ENCODE results near the gene AKAP13.

Gene AKAP13

DNA sequence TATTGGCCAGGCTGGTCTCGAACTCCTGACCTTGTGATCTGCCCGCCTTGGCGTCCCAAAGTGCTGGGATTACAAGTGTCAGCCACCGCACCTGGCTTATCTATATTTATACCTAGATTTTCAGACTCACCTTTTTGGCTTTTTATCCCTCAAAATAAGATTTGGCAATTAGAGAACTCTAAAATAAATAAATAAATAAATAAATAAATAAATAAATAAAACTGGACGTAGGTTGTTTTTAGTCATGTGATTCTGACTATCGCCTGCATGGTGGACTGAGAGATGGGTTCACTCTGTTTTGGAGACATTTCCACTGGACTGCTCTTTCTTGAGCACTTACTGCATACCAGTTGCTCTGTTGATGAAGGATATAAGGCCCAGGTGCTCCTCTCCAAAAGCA is 46.2 kb upstream of the AKAP13 start:
- 0 out of 2 replicates have a peak, but pooled peaks cover 2% of the 10 kb centered on the region for H3K4me1 ChIP-seq (ENCODE audit: control insufficient read depth, insufficient read depth, low read length)
- no peaks in the 10 kb centered on the region for H3K9me3 ChIP-seq (ENCODE audit: control insufficient read depth, insufficient read depth, low read depth, low read length)
- H3K36me3 ChIP-seq (ENCODE audit: control insufficient read depth in 2 of 2, insufficient read depth in 1 of 2, low read length in 2 of 2) = no peaks in the 10 kb centered on the region
- ChIA-PET POLR2A (no interaction called here), CTCF (interaction anchor here (0.6 to 9.2 kb wide), 3 partner anchors 57 to 171 kb away, joined by 3 to 117 read pairs (median 4); no protein-coding TSS in a partner anchor)
- H3K4me3 ChIP-seq (ENCODE audit: low read depth, low read length) = no peak overlapping the region
- TF ChIP-seq ZNF558 (tag by site-specific recombination; IDR thresholded peaks at IDR 0.05) = peak; percentile 44; the same call in 1 of the 2 replicates
- TF ChIP-seq, protein P1, sequence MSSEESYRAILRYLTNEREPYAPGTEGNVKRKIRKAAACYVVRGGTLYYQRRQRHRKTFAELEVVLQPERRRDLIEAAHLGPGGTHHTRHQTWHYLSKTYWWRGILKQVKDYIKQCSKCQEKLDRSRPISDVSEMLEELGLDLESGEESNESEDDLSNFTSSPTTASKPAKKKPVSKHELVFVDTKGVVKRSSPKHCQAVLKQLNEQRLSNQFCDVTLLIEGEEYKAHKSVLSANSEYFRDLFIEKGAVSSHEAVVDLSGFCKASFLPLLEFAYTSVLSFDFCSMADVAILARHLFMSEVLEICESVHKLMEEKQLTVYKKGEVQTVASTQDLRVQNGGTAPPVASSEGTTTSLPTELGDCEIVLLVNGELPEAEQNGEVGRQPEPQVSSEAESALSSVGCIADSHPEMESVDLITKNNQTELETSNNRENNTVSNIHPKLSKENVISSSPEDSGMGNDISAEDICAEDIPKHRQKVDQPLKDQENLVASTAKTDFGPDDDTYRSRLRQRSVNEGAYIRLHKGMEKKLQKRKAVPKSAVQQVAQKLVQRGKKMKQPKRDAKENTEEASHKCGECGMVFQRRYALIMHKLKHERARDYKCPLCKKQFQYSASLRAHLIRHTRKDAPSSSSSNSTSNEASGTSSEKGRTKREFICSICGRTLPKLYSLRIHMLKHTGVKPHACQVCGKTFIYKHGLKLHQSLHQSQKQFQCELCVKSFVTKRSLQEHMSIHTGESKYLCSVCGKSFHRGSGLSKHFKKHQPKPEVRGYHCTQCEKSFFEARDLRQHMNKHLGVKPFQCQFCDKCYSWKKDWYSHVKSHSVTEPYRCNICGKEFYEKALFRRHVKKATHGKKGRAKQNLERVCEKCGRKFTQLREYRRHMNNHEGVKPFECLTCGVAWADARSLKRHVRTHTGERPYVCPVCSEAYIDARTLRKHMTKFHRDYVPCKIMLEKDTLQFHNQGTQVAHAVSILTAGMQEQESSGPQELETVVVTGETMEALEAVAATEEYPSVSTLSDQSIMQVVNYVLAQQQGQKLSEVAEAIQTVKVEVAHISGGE (tag by site-specific recombination; conservative IDR thresholded peaks at IDR 0.05; ENCODE audit: low read depth) = 0 out of 2 replicates have a peak, but pooled peaks have one; percentile 53
- TF ChIP-seq ZNF426 (tag by site-specific recombination; IDR thresholded peaks at IDR 0.05) = peak; percentile 62
- peak; percentile 83 for TF ChIP-seq ZNF394 (tag by site-specific recombination; IDR thresholded peaks at IDR 0.05; ENCODE audit: borderline replicate concordance)
- TF ChIP-seq ZFP69B (tag by site-specific recombination; IDR thresholded peaks at IDR 0.05) = no peak
- TF ChIP-seq, protein P2, sequence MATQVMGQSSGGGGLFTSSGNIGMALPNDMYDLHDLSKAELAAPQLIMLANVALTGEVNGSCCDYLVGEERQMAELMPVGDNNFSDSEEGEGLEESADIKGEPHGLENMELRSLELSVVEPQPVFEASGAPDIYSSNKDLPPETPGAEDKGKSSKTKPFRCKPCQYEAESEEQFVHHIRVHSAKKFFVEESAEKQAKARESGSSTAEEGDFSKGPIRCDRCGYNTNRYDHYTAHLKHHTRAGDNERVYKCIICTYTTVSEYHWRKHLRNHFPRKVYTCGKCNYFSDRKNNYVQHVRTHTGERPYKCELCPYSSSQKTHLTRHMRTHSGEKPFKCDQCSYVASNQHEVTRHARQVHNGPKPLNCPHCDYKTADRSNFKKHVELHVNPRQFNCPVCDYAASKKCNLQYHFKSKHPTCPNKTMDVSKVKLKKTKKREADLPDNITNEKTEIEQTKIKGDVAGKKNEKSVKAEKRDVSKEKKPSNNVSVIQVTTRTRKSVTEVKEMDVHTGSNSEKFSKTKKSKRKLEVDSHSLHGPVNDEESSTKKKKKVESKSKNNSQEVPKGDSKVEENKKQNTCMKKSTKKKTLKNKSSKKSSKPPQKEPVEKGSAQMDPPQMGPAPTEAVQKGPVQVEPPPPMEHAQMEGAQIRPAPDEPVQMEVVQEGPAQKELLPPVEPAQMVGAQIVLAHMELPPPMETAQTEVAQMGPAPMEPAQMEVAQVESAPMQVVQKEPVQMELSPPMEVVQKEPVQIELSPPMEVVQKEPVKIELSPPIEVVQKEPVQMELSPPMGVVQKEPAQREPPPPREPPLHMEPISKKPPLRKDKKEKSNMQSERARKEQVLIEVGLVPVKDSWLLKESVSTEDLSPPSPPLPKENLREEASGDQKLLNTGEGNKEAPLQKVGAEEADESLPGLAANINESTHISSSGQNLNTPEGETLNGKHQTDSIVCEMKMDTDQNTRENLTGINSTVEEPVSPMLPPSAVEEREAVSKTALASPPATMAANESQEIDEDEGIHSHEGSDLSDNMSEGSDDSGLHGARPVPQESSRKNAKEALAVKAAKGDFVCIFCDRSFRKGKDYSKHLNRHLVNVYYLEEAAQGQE (tag by site-specific recombination; IDR thresholded peaks at IDR 0.05) = peak; percentile 43; the same call in 1 of the 2 replicates
- TF ChIP-seq ZNF555 (tag by site-specific recombination; conservative IDR thresholded peaks at IDR 0.05) = peak; percentile 54
- 0 out of 2 replicates have a peak, but pooled peaks have one; percentile 11 for TF ChIP-seq ZNF664 (tag by site-specific recombination; IDR thresholded peaks at IDR 0.05)
- TF ChIP-seq OVOL3 (tag by site-specific recombination; IDR thresholded peaks at IDR 0.05) = 0 out of 2 replicates have a peak, but pooled peaks have one; percentile 18
- TF ChIP-seq, protein P3, sequence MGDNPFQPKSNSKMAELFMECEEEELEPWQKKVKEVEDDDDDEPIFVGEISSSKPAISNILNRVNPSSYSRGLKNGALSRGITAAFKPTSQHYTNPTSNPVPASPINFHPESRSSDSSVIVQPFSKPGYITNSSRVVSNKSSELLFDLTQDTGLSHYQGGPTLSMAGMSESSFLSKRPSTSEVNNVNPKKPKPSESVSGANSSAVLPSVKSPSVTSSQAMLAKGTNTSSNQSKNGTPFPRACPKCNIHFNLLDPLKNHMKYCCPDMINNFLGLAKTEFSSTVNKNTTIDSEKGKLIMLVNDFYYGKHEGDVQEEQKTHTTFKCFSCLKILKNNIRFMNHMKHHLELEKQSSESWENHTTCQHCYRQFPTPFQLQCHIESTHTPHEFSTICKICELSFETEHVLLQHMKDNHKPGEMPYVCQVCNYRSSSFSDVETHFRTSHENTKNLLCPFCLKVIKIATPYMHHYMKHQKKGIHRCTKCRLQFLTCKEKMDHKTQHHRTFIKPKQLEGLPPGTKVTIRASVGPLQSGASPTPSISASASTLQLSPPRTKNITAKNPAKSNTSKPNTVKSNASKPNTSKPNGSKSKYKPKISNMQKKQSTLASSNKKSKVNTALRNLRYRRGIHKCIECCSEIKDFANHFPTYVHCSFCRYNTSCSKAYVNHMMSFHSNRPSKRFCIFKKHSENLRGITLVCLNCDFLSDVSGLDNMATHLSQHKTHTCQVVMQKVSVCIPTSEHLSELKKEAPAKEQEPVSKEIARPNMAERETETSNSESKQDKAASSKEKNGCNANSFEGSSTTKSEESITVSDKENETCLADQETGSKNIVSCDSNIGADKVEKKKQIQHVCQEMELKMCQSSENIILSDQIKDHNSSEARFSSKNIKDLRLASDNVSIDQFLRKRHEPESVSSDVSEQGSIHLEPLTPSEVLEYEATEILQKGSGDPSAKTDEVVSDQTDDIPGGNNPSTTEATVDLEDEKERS (tag by site-specific recombination; IDR thresholded peaks at IDR 0.05) = no peak
- TF ChIP-seq ZNF623 (tag by site-specific recombination; IDR thresholded peaks at IDR 0.05) = peak; percentile 57
- TF ChIP-seq, protein P4, sequence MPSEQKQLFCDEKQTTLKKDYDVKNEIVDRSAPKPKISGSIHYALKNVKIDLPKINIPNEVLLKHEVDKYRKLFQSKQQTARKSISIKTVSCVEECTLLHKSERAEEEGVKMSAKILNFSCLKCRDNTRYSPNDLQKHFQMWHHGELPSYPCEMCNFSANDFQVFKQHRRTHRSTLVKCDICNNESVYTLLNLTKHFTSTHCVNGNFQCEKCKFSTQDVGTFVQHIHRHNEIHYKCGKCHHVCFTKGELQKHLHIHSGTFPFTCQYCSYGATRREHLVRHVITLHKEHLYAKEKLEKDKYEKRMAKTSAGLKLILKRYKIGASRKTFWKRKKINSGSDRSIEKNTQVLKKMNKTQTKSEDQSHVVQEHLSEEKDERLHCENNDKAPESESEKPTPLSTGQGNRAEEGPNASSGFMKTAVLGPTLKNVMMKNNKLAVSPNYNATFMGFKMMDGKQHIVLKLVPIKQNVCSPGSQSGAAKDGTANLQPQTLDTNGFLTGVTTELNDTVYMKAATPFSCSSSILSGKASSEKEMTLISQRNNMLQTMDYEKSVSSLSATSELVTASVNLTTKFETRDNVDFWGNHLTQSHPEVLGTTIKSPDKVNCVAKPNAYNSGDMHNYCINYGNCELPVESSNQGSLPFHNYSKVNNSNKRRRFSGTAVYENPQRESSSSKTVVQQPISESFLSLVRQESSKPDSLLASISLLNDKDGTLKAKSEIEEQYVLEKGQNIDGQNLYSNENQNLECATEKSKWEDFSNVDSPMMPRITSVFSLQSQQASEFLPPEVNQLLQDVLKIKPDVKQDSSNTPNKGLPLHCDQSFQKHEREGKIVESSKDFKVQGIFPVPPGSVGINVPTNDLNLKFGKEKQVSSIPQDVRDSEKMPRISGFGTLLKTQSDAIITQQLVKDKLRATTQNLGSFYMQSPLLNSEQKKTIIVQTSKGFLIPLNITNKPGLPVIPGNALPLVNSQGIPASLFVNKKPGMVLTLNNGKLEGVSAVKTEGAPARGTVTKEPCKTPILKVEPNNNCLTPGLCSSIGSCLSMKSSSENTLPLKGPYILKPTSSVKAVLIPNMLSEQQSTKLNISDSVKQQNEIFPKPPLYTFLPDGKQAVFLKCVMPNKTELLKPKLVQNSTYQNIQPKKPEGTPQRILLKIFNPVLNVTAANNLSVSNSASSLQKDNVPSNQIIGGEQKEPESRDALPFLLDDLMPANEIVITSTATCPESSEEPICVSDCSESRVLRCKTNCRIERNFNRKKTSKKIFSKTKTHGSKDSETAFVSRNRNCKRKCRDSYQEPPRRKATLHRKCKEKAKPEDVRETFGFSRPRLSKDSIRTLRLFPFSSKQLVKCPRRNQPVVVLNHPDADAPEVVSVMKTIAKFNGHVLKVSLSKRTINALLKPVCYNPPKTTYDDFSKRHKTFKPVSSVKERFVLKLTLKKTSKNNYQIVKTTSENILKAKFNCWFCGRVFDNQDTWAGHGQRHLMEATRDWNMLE (tag by site-specific recombination; conservative IDR thresholded peaks at IDR 0.05; ENCODE audit: low read depth) = peak; percentile 68
- TF ChIP-seq, protein P5, sequence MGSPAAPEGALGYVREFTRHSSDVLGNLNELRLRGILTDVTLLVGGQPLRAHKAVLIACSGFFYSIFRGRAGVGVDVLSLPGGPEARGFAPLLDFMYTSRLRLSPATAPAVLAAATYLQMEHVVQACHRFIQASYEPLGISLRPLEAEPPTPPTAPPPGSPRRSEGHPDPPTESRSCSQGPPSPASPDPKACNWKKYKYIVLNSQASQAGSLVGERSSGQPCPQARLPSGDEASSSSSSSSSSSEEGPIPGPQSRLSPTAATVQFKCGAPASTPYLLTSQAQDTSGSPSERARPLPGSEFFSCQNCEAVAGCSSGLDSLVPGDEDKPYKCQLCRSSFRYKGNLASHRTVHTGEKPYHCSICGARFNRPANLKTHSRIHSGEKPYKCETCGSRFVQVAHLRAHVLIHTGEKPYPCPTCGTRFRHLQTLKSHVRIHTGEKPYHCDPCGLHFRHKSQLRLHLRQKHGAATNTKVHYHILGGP (tag by site-specific recombination; IDR thresholded peaks at IDR 0.05) = no peak
- no peak overlapping the region for H3K27ac ChIP-seq (ENCODE audit: extremely low read depth, low read depth, low read length)

All from HEK293 (cell line).